Sigmoid colon (tissue), 7 donors: ENCODE measurements around the gene ATP6V0D1. TPM values are rescaled to one million over a fixed set of nuclear protein-coding genes. Genes with fewer than 3 reads are reported as not detected.

Experiments
- DNase-seq: peaks from one replicate; pipeline ENCODE4 v3.0.0-alpha.2; 2019
- H3K27ac ChIP-seq, 4 donors: fragments of 200-600 bp; sonication (generic); one replicate each; pipeline ENCODE4 v1.5.1; 2016 to 2019; ENCODE audit warnings: mild to moderate bottlenecking in 1 of 4
- H3K27me3 ChIP-seq, 3 donors: fragments of 200-600 bp; sonication (generic); one replicate each; pipeline ENCODE4 v1.5.1; 2019; ENCODE audit warnings: mild to moderate bottlenecking in 1 of 3
- H3K36me3 ChIP-seq, 4 donors: fragments of 200-600 bp; sonication (generic); one replicate each; pipeline ENCODE4 v1.5.1; 2016 to 2019
- H3K4me1 ChIP-seq, 4 donors: fragments of 200-600 bp; sonication (generic); one replicate each; pipeline ENCODE4 v1.5.1; 2017 to 2019
- H3K4me3 ChIP-seq, 4 donors: fragments of 200-600 bp; sonication (generic); one replicate each; pipeline ENCODE4 v1.5.1; 2017 to 2019; ENCODE audit warnings: mild to moderate bottlenecking in 2 of 4, moderate library complexity in 1 of 4
- H3K9me3 ChIP-seq, 4 donors: fragments of 200-600 bp in 3 of 4; sonication (generic) in 3 of 4; one replicate each; pipeline versions ENCODE4 v1.5.1 to v1.6.1; 2013 to 2019
- CTCF ChIP-seq, 4 experiments: fragments of 450-650 bp in 3 of 4; fragments of 200-600 bp in 1 of 4; IDR thresholded peaks; one replicate each; pipeline ENCODE4 v1.5.1; 2016 to 2019; ENCODE audit warnings: antibody characterized with exemption in 4 of 4, mild to moderate bottlenecking in 3 of 4, moderate library complexity in 2 of 4
- EP300 ChIP-seq, 4 donors: sonication (generic); formaldehyde crosslinking; IDR thresholded peaks; one replicate each; pipeline ENCODE4 v1.6.1; 2017; ENCODE audit warnings: antibody characterized with exemption in 4 of 4
- POLR2A ChIP-seq, 2 donors: fragments of 450-650 bp; IDR thresholded peaks; one replicate each; pipeline ENCODE4 v1.6.1; 2016; ENCODE audit warnings: antibody characterized with exemption in 2 of 2, mild to moderate bottlenecking in 2 of 2, moderate library complexity in 2 of 2
- POLR2AphosphoS5 ChIP-seq, 4 donors: sonication (generic); formaldehyde crosslinking; IDR thresholded peaks; one replicate each; pipeline ENCODE4 v1.6.1; 2017; ENCODE audit warnings: antibody characterized with exemption in 4 of 4
- WGBS, 2 donors: extraction: QIAGEN DNeasy Blood & Tissue Kit; methylation state at CpG; one replicate each; pipeline ENCODE4 v1.1.7; 2013; 5-methylcytosine and 5-hydroxymethylcytosine counted together
- intact Hi-C: fragments of 100-400 bp; cut with DNase I; formaldehyde crosslinking; loops from one replicate; pipeline ENCODE4 v1.15.1; 2023
- polyA plus RNA-seq, 3 donors: library from polyadenylated mRNA; stranded (reverse); fragments of 200-250 nt; gene quantifications; one replicate each; pipeline ENCODE4 v1.2.3, GENCODE V29; 2013
- total RNA-seq, 4 donors: library from RNA; depleted of rRNA; stranded (reverse); fragments of >200 nt; gene quantifications; one replicate each; pipeline ENCODE4 v1.1.0, GENCODE V29; 2016
- donor health status: healthy with polysubstance abuse.
- donor health status: Bipolar disorder and iron deficiency.
- donor health status: healthy.

ATP6V0D1 gene
- total and polyA plus RNA-seq, 7 donors = 70.3 to 287 (median 112) TPM

DNA sequence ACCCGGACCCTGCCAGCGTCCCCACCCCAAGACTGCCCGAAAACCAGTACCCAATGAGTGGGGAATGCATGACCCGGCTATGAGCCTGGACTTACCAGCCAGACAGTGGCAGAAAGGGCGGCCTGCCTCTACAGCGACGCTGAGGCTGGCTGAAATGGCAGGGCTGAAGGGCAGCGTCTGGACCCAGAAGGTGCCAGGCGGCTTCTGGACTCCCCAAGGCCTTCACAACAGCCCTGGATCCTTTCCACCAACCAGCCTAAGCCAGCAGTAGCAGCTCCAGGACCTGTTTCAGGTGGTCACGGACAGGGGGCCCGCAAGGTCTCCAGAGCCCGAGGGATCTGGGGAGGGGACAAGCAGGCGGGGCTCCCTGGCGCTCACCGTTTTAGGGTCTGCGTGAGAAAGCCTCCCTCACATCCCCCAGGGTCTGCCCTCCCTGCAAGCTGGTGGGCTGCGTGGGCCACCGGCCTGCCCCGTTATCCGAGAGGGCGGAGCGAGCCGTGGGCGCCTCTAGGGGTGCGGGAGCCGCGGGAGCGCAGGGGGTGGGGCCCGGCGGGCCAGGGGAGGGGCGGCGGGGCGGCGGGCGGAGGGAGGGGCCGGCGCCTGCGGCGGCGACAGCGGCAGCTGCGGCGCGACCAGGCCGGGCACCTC, 47.4 kb upstream of the ATP6V0D1 start, which contains the start of gene RIPOR1:
RIPOR1 (plus strand) TSS at position 608 of the 648 bp plus-strand sequence. CDS start 9,618 bp downstream, outside the sequence.
- TF ChIP-seq CTCF (IDR thresholded peaks at IDR 0.05) (no peak), POLR2A (IDR thresholded peaks at IDR 0.05) (no peak), POLR2AphosphoS5 (IDR thresholded peaks at IDR 0.05) (no peak), EP300 (IDR thresholded peaks at IDR 0.05) (no peak)
- Histone ChIP-seq H3K27ac (peak within 1 kb of the TSS; percentile 86 to 97 (median 94)), H3K36me3 (no peaks in the 10 kb centered on the region), H3K4me3 (peak within 1 kb of the TSS; percentile 60 to 98 (median 76)), H3K4me1 (peaks cover 0 to 38% (median 24%) of the 10 kb centered on the region in 4 donors), H3K9me3 (no peaks in the 10 kb centered on the region), H3K27me3 (no peaks in the 10 kb centered on the region)
- 13 to 17% methylated on average over 45 of the region's 45 CpGs for WGBS, 2 donors
- DNase-seq = peak; percentile 83
- intact Hi-C loops = loop anchor here (2.0 to 10.0 kb wide), 4 partner anchors 132 to 406 kb away; partner anchors contain the start of genes ACD, CENPT, CTRL and NUTF2

DNA sequence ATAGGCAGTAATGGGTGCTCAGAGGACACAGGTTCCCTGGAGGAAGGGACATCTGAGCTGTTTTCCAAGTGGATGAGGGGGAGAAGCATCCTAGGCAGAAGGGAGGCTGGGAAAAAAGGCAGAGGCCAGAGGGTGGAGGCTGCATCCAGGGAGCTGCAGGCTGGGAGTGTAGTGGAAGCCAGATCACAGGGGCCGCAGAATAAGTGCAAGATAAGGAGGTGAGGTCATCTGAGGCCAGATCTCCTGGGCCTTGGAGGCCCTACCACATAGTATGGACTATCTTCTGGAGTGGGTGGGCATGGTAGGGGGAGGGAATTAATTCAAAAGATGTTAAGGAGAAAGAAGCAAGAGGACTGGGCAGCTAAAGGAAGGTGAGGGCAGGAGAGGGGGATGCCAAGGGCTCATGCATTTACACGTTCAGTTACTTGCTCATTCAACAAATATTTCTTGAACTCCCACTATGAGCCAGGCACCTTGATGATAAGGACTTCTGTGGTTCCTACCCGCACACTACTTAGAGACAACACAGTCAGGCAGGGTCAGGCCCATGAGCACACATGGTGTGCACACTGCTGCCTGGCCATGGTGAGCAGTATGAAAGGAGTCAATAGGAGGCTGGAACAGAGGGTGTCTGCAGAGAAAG, 45.3 kb upstream of the ATP6V0D1 start:
- no peak overlapping the region for H3K27ac ChIP-seq
- H3K27me3 ChIP-seq = no peaks in the 10 kb centered on the region
- peaks cover 0 to 34% (median 21%) of the 10 kb centered on the region in 4 donors for H3K4me1 ChIP-seq
- H3K9me3 ChIP-seq = no peaks in the 10 kb centered on the region
- no peak overlapping the region for H3K4me3 ChIP-seq
- no peaks in the 10 kb centered on the region for H3K36me3 ChIP-seq
- 88% methylated on average over 3 of the region's 3 CpGs for WGBS, 2 donors
- intact Hi-C loops = loop anchor here (10.0 kb wide), 3 partner anchors 279 to 409 kb away; partner anchors contain the start of genes CENPT, CTRL, NUTF2 and PSMB10
- DNase-seq = no peak
- TF ChIP-seq EP300 (IDR thresholded peaks at IDR 0.05) (no peak), POLR2AphosphoS5 (IDR thresholded peaks at IDR 0.05) (no peak), CTCF (IDR thresholded peaks at IDR 0.05) (no peak), POLR2A (IDR thresholded peaks at IDR 0.05) (no peak)

- no peak for DNase-seq
- no peaks in the 10 kb centered on the region for H3K36me3 ChIP-seq
- peaks cover 0 to 24% (median 14%) of the 10 kb centered on the region in 4 donors for H3K4me1 ChIP-seq
- H3K27me3 ChIP-seq = no peaks in the 10 kb centered on the region
- 74 to 81% methylated on average over 11 of the region's 11 CpGs for WGBS, 2 donors
- H3K27ac ChIP-seq = no peak overlapping the region
- TF ChIP-seq CTCF (IDR thresholded peaks at IDR 0.05) (no peak), POLR2A (IDR thresholded peaks at IDR 0.05) (no peak), EP300 (IDR thresholded peaks at IDR 0.05) (no peak), POLR2AphosphoS5 (IDR thresholded peaks at IDR 0.05) (no peak)
- no peaks in the 10 kb centered on the region for H3K9me3 ChIP-seq
- intact Hi-C loops = loop anchor here (10.0 kb wide), 3 partner anchors 279 to 409 kb away; partner anchors contain the start of genes CENPT, CTRL, NUTF2 and PSMB10
- no peak overlapping the region for H3K4me3 ChIP-seq
These were observed 44.4 kb upstream of the ATP6V0D1 start for GRCh38 chr16:67525176-67525860.

DNA sequence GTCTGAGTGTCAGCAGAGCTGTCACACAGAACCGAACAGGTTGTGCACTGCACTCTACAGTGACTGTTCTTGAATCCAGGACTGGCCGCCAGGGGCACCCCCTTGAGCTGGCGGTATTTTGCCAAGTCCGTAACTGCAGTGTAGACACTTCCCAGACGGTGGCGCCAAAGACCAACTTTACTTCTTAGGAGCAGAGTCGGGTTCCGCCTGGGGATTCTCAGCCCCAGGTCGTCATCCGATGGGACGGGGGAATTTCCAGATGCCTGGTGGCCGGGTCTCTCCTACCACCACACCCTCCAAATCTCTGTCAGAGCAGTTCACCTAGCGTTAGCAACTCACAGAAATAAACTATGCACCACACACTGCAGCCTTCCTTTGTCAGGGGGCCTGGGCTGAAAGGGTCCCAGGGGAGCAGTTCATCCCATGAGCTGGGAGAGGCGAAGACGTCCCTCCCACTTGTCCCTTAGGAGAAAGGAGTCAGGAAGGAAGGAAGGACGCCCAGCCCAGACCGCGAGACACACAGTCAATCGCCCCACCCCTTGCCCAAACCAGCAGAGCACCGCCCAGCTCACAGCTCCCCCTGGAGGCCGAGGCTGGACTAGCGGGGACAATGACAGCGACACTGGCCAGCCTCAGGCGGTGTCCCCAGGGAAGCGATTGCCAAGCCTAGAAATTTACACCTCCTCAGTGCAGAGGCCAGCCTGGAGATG, 40.3 kb upstream of the ATP6V0D1 start:
- TF ChIP-seq POLR2A (IDR thresholded peaks at IDR 0.05) = no peak
- no peak for TF ChIP-seq EP300 (IDR thresholded peaks at IDR 0.05)
- peak; percentile 17 to 65 (median 56) for TF ChIP-seq POLR2AphosphoS5 (IDR thresholded peaks at IDR 0.05)
- TF ChIP-seq CTCF (IDR thresholded peaks at IDR 0.05) = peak; percentile 84 to 96 (median 89)
- peak; percentile 98 for DNase-seq
- Histone ChIP-seq H3K36me3 (no peaks in the 10 kb centered on the region), H3K27ac (peak overlapping the region; percentile 94 to 96 (median 96)), H3K4me1 (peaks cover 0 to 16% (median 12%) of the 10 kb centered on the region in 4 donors), H3K9me3 (no peaks in the 10 kb centered on the region), H3K27me3 (no peaks in the 10 kb centered on the region), H3K4me3 (peak overlapping the region; percentile 26 to 52 (median 50))
- intact Hi-C loops = loop anchor here (1.0 to 10.0 kb wide), 7 partner anchors 39 to 414 kb away; partner anchors contain the start of genes AGRP, ATP6V0D1, CENPT and CTCF
- 0 to 1% methylated on average over 25 of the region's 25 CpGs for WGBS, 2 donors
